Measurements from ENCODE around the gene RABGAP1L. TPM values are rescaled to one million over a fixed set of nuclear protein-coding genes. Genes with fewer than 3 reads are reported as not detected.
"Not testable (repeated sequence)": the region's sequence is repeated elsewhere in the genome, so short reads cannot be mapped to it uniquely, and the experiment has no call there.

Gene RABGAP1L
- total RNA-seq, 1 donor = 29.8 TPM

DNA sequence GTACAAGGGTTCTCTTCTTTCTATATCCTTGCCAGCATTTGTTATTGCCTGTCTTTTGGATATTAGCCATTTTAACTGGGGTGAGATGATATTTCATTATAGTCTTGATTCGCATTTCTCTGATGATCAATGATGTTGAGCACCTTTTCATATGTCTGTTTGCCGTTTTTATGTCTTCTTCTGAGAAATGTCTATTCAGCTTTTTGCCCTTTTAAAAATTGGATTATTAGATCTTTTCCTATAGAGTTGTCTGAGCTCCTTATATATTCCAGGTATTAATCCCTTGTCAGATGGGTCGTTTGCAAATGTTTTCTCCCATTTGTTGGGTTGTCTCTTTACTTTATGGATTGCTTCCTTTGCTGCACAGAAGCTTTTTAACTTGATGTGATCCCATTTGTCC lies 883.3 kb downstream of the RABGAP1L start:
- TF ChIP-seq CTCF (IDR thresholded peaks at IDR 0.05; ENCODE audit: insufficient read depth, low read depth, low read length) = no peak
- no peak for DNase-seq (ENCODE audit: low read depth)

DNA sequence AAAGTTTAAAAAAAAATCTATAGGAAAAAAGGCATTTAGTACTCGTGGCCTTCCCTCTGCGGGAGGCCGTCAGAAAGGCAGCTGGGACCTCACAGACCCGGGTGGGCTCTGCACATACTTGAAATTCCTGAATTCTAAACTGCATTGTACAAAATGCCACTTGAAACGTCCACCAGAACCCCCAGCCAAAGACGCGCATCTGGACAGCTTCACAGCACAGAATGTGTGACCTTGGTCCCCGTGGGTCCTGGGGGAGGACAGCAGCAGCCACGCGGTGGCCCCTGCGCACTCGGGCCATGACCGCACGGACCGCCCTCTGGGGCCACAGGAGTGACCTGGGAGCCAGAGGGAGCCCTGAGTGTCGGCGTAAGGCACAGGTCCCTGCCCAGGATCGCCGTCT lies 884.5 kb downstream of the RABGAP1L start:
- no peak overlapping the region for H3K4me3 ChIP-seq (ENCODE audit: low read depth, low read length)
- DNase-seq (ENCODE audit: low read depth) = no peak
- TF ChIP-seq CTCF (IDR thresholded peaks at IDR 0.05; ENCODE audit: insufficient read depth, low read depth, low read length) = no peak

More for the DNA sequence above, 883.3 kb downstream of the RABGAP1L start:
- H3K4me3 ChIP-seq (ENCODE audit: low read depth, low read length) = no peak overlapping the region

- not testable (repeated sequence) for H3K4me3 ChIP-seq (ENCODE audit: low read depth, low read length); DNase-seq (ENCODE audit: low read depth)
Measured at GRCh38 chr1:175044591-175044990, 885.3 kb downstream of the RABGAP1L start.

Small RNA genes within 50 kb of the gene (small RNA-seq; reads per million reads assigned to genes)
- gene BANF1P4 (not detected), gene RF00019 (not detected), gene RNU6-307P (not detected)

Other genes with a start within 250 kb of the RABGAP1L start
- not detected in 2 replicates for gene SERPINC1, start 242.2 kb upstream of the RABGAP1L start, total RNA-seq
- 20.9 and 30.7 TPM in 2 replicates for gene RC3H1, start 137.2 kb upstream of the RABGAP1L start, total RNA-seq